ENCODE data around the gene CDK18. TPM values are rescaled to one million over a fixed set of nuclear protein-coding genes. Genes with fewer than 3 reads are reported as not detected.

The CDK18 gene
- total and polyA plus RNA-seq, 2 of the 8 experiments (the other 6 are each of a cell fraction or from before 2014, with no cell fraction given), result 31.2 to 44.0 TPM

DNA sequence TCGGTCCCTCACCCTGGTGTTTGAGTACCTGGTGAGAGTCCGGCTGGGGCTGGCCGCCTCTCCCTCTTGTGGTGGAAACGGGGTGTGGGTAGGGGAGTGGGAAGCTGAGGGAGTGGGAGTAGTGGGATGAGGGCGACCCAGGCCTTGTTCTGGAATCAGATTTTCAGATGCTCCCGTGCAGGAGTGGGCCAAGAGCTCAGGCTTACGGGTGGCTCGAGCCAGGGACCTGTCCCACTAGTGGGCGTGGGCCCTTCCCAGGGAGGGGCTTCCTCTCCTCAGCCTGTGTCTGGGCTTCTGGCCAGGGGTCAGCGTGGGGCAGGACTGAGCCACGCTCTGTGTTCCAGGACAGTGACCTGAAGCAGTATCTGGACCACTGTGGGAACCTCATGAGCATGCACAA is 22.0 kb downstream of the CDK18 start:
- no peak overlapping the region for H3K4me2 ChIP-seq (ENCODE audit: insufficient read depth in 1 of 2, low read depth in 2 of 2, low read length in 2 of 2)
- H3K4ac ChIP-seq (replicated peaks; ENCODE audit: insufficient read length, low read depth, low read length), result no peak overlapping the region
- H3K4me1 ChIP-seq (replicated peaks in 1 of 4; ENCODE audit: control insufficient read depth in 3 of 4, insufficient read depth in 4 of 4, low read length in 3 of 4), result peaks cover 0 to 21% (median 6%) of the 10 kb centered on the region in 4 experiments; a peak in 5 of 7 replicates
- no peaks in the 10 kb centered on the region for H3K79me2 ChIP-seq (ENCODE audit: control insufficient read depth in 1 of 2, insufficient read depth in 2 of 2, low read length in 2 of 2)
- POLR2A ChIA-PET (ENCODE audit: partially characterized antibody), result interaction anchor here (1.0 kb wide), 1 partner anchor 14 kb away, joined by 3 read pairs; no protein-coding TSS in a partner anchor
- H4K5ac ChIP-seq (ENCODE audit: insufficient read length, low read depth, low read length), result no peak overlapping the region
- no peaks in the 10 kb centered on the region; the same call in 1 of the 2 replicates for H3K23me2 ChIP-seq (ENCODE audit: low read depth, low read length)
- no peaks in the 10 kb centered on the region for H3K79me1 ChIP-seq (ENCODE audit: low read depth, low read length)
- H3K18ac ChIP-seq (ENCODE audit: extremely low read depth, low read length), result no peak overlapping the region
- no peak overlapping the region for H2AK5ac ChIP-seq (ENCODE audit: low read depth, low read length)
- no peak overlapping the region for H3K56ac ChIP-seq (replicated peaks; ENCODE audit: insufficient read length, low read depth, low read length)
- H4K91ac ChIP-seq (replicated peaks; ENCODE audit: insufficient read length, low read length), result no peak overlapping the region
- H2BK12ac ChIP-seq (ENCODE audit: low read depth, low read length), result no peak overlapping the region
- peaks cover 3 to 9% of the 10 kb centered on the region in 2 experiments for H4K20me1 ChIP-seq (replicated peaks in 1 of 2; ENCODE audit: control insufficient read depth in 1 of 2, insufficient read depth in 2 of 2, low read length in 2 of 2)
- H3K27me3 ChIP-seq (replicated peaks in 1 of 4; ENCODE audit: control insufficient read depth in 3 of 4, extremely low read depth in 1 of 4, insufficient read depth in 3 of 4, low read length in 3 of 4), result no peaks in the 10 kb centered on the region
- WGBS, 2 experiments (ENCODE audit: extremely low coverage in 1 of 2, insufficient coverage in 1 of 2, insufficient read length in 1 of 2, insufficient replicate concordance in 2 of 2, low coverage in 1 of 2, low lambda C conversion rate in 2 of 2, missing lambda C conversion rate in 1 of 2), result 95% methylated on average over 11 of the region's 11 CpGs; no CpG with 5 or more reads in 1 of the 2 experiments
- no peak overlapping the region for H2AFZ ChIP-seq (ENCODE audit: low read length)
- no peak overlapping the region for H2BK5ac ChIP-seq (ENCODE audit: low read depth, low read length)
- H3K36me3 ChIP-seq (ENCODE audit: control insufficient read depth in 2 of 4, insufficient read depth in 4 of 4, low read length in 3 of 4), result peaks cover 5 to 17% (median 14%) of the 10 kb centered on the region in 4 experiments; a peak in 4 of 8 replicates
- FAIRE-seq (no peak), DNase-seq (ENCODE audit: low read depth in 1 of 2, low spot score in 2 of 2) (no peak)
- CTCF ChIA-PET (ENCODE audit: partially characterized antibody), result interaction anchor here (0.8 to 47.3 kb wide), 11 partner anchors 17 to 174 kb away, joined by 3 to 1626 read pairs (median 15); partner anchors contain the start of gene CDK18
- H2BK15ac ChIP-seq (ENCODE audit: low read length), result no peak overlapping the region
- H3K9me3 ChIP-seq (ENCODE audit: insufficient read depth in 2 of 2, low read depth in 1 of 2, low read length in 1 of 2), result no peaks in the 10 kb centered on the region
- H3K27ac ChIP-seq (ENCODE audit: low read depth, low read length), result no peak overlapping the region
- no peak overlapping the region for H2BK20ac ChIP-seq (ENCODE audit: low read length)
- H3K23ac ChIP-seq (ENCODE audit: insufficient read length), result no peak overlapping the region
- H3K14ac ChIP-seq (ENCODE audit: insufficient read length), result no peak overlapping the region
- no peak overlapping the region for H4K8ac ChIP-seq (ENCODE audit: extremely low read depth, insufficient read depth, low read length)
- H3K9ac ChIP-seq (replicated peaks in 1 of 4; ENCODE audit: extremely low read depth in 1 of 4, low read depth in 3 of 4, low read length in 3 of 4), result no peak overlapping the region
- H2BK120ac ChIP-seq (replicated peaks; ENCODE audit: low read depth, low read length), result no peak overlapping the region
- no peak overlapping the region for H3K4me3 ChIP-seq (ENCODE audit: extremely low read depth in 1 of 4, insufficient read depth in 2 of 4, low read depth in 3 of 4, low read length in 4 of 4)
- TF ChIP-seq ZNF274 (IDR thresholded peaks at IDR 0.05; ENCODE audit: borderline replicate concordance, extremely low read depth, low read length) (no peak), KDM4A (IDR thresholded peaks at IDR 0.05; ENCODE audit: low read depth, low read length, severe bottlenecking) (no peak), CBX5 (IDR thresholded peaks at IDR 0.05; ENCODE audit: low read depth, low read length) (no peak), TAF7 (optimal IDR thresholded peaks at IDR 0.05; ENCODE audit: borderline replicate concordance, low read depth, low read length) (no peak), BRCA1 (IDR thresholded peaks at IDR 0.05; ENCODE audit: low read depth, low read length) (no peak), RNF2 (IDR thresholded peaks at IDR 0.05; ENCODE audit: borderline replicate concordance, low read depth, low read length, missing control alignments, poor library complexity, severe bottlenecking) (no peak), EP300 (IDR thresholded peaks at IDR 0.05; ENCODE audit: borderline replicate concordance in 1 of 2, low read depth in 2 of 2, low read length in 2 of 2) (no peak)
- TF ChIP-seq, protein P1, sequence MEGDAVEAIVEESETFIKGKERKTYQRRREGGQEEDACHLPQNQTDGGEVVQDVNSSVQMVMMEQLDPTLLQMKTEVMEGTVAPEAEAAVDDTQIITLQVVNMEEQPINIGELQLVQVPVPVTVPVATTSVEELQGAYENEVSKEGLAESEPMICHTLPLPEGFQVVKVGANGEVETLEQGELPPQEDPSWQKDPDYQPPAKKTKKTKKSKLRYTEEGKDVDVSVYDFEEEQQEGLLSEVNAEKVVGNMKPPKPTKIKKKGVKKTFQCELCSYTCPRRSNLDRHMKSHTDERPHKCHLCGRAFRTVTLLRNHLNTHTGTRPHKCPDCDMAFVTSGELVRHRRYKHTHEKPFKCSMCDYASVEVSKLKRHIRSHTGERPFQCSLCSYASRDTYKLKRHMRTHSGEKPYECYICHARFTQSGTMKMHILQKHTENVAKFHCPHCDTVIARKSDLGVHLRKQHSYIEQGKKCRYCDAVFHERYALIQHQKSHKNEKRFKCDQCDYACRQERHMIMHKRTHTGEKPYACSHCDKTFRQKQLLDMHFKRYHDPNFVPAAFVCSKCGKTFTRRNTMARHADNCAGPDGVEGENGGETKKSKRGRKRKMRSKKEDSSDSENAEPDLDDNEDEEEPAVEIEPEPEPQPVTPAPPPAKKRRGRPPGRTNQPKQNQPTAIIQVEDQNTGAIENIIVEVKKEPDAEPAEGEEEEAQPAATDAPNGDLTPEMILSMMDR (IDR thresholded peaks at IDR 0.05; ENCODE audit: control extremely low read depth in 1 of 3, insufficient read depth in 1 of 3, low read depth in 1 of 3, low read length in 3 of 3), result no peak
- TF ChIP-seq, protein P2, sequence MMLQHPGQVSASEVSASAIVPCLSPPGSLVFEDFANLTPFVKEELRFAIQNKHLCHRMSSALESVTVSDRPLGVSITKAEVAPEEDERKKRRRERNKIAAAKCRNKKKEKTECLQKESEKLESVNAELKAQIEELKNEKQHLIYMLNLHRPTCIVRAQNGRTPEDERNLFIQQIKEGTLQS (IDR thresholded peaks at IDR 0.05; ENCODE audit: insufficient read depth, low read depth, low read length), result no peak
